SK-N-SH (cell line): ENCODE data around the gene FAM171A2. TPM values are rescaled to one million over a fixed set of nuclear protein-coding genes. Genes with fewer than 3 reads are reported as not detected.

Experiments used
- CTCF ChIA-PET: fragments of 300-600, 350-600 bp; formaldehyde crosslinking; extraction: SDS; loops from one replicate; lab custom pipeline; 2021; lab: Yijun Ruan, JAX
- POLR2A ChIA-PET: fragments of 350-600 bp; sonication (Branson Sonifier 250); formaldehyde crosslinking; extraction: SDS; loops from one replicate; lab custom pipeline; 2020; ENCODE audit warnings: antibody characterized with exemption, inconsistent platforms; lab: Yijun Ruan, JAX
- DNase-seq: peaks from one replicate; pipeline ENCODE4 v3.0.0; 2012
- H2AFZ ChIP-seq: fragments of 200-600 bp; sonication (generic); 2 replicates; pipeline ENCODE4 v1.8.1; 2016; ENCODE audit warnings: antibody characterized with exemption, mild to moderate bottlenecking, low read depth
- H3F3A ChIP-seq: fragments of 200-600 bp; sonication (generic); replicated peaks from 2 replicates; pipeline ENCODE3; 2016; ENCODE audit warnings: antibody characterized with exemption, mild to moderate bottlenecking; ENCODE audit not compliant: insufficient read depth
- H3K27ac ChIP-seq, 2 experiments: fragments of 200-500 bp in 1 of 2; fragments of 200-600 bp in 1 of 2; sonication (Bioruptor generic) in 1 of 2; sonication (generic), shearing (Covaris generic) in 1 of 2; 2 replicates each; pipeline versions ENCODE4 v1.5.1 to v1.6.1; 2014 to 2016; ENCODE audit warnings: low read depth in 2 of 2, inconsistent platforms in 1 of 2, low read length in 1 of 2, mild to moderate bottlenecking in 1 of 2, mixed read lengths in 1 of 2
- H3K27me3 ChIP-seq: fragments of 200-600 bp; sonication (generic), shearing (Covaris generic); 2 replicates; pipeline ENCODE4 v1.6.1; 2016; ENCODE audit warnings: mixed run types; ENCODE audit not compliant: insufficient read depth
- H3K36me3 ChIP-seq, 2 experiments: fragments of 200-500 bp in 1 of 2; fragments of 200-600 bp in 1 of 2; sonication (Bioruptor generic) in 1 of 2; sonication (generic) in 1 of 2; replicated peaks in 1 of 2; 2 replicates each; pipeline versions ENCODE3 to v1.5.1; 2014 to 2016; ENCODE audit warnings: low read length in 1 of 2, mild to moderate bottlenecking in 1 of 2; ENCODE audit not compliant: insufficient read depth in 2 of 2, control insufficient read depth in 1 of 2
- H3K4me1 ChIP-seq, 2 experiments: fragments of 200-500 bp in 1 of 2; fragments of 200-600 bp in 1 of 2; sonication (Bioruptor generic) in 1 of 2; sonication (generic), shearing (Covaris generic) in 1 of 2; 2 replicates each; pipeline versions ENCODE4 v1.5.1 to v1.6.1; 2014 to 2016; ENCODE audit warnings: low read depth in 1 of 2, low read length in 1 of 2, mixed run types in 1 of 2; ENCODE audit not compliant: insufficient read depth in 2 of 2, control insufficient read depth in 1 of 2
- H3K4me2 ChIP-seq: fragments of 200-600 bp; sonication (generic), shearing (Covaris generic); 2 replicates; pipeline ENCODE4 v1.6.1; 2017; ENCODE audit warnings: mixed run types
- H3K4me3 ChIP-seq, 2 experiments: fragments of 200-500 bp in 1 of 2; fragments of 200-600 bp in 1 of 2; sonication (Bioruptor generic) in 1 of 2; sonication (generic), shearing (Covaris generic) in 1 of 2; 2 replicates each; pipeline versions ENCODE4 v1.5.1 to v1.8.1; 2014 to 2016; ENCODE audit warnings: low read depth in 2 of 2, inconsistent platforms in 1 of 2, low read length in 1 of 2, mild to moderate bottlenecking in 1 of 2, mixed read lengths in 1 of 2, moderate library complexity in 1 of 2
- H3K79me2 ChIP-seq: fragments of 200-600 bp; sonication (generic); 2 replicates; pipeline ENCODE4 v1.8.1; 2017; ENCODE audit warnings: mild to moderate bottlenecking; ENCODE audit not compliant: insufficient read depth
- H3K9ac ChIP-seq: fragments of 200-600 bp; sonication (generic); 2 replicates; pipeline ENCODE4 v1.6.1; 2017; ENCODE audit warnings: mixed run types
- H3K9me2 ChIP-seq: fragments of 200-600 bp; sonication (generic); 2 replicates; pipeline ENCODE4 v1.6.1; 2017; ENCODE audit warnings: mixed run types
- H3K9me3 ChIP-seq: fragments of 200-600 bp; sonication (generic); 2 replicates; pipeline ENCODE4 v1.6.1; 2017; ENCODE audit warnings: mixed run types, mild to moderate bottlenecking, moderate library complexity
- H4K20me1 ChIP-seq: fragments of 200-600 bp; sonication (generic); 2 replicates; pipeline ENCODE4 v1.6.1; 2017; ENCODE audit warnings: mild to moderate bottlenecking, mixed run types; ENCODE audit not compliant: insufficient read depth
- CHD2 ChIP-seq: fragments of 150-350 bp; IDR thresholded peaks from 2 replicates; pipeline ENCODE4 v1.6.1; 2018; ENCODE audit warnings: low read length; ENCODE audit not compliant: partially characterized antibody
- CTCF ChIP-seq: fragments of 200-600 bp; sonication (generic); IDR thresholded peaks from 2 replicates; pipeline ENCODE4 v1.6.1; 2017; ENCODE audit warnings: antibody characterized with exemption, mild to moderate bottlenecking, moderate library complexity
- ELF1 ChIP-seq: IDR thresholded peaks from 2 replicates; pipeline ENCODE4 v1.4.0; 2012
- FOXJ3 ChIP-seq: sonication (generic); formaldehyde crosslinking; IDR thresholded peaks from 2 replicates; pipeline ENCODE4 v1.5.1; 2020; ENCODE audit warnings: mild to moderate bottlenecking, missing genetic modification reagents
- FOXM1 ChIP-seq: IDR thresholded peaks from 2 replicates; pipeline ENCODE4 v1.4.0; 2012; ENCODE audit warnings: low read depth, mild to moderate bottlenecking
- MXI1 ChIP-seq: IDR thresholded peaks from 2 replicates; pipeline ENCODE4 v1.6.1; 2012; ENCODE audit warnings: mild to moderate bottlenecking, low read depth, low read length, improper control_type of control experiment
- NFIC ChIP-seq: IDR thresholded peaks from 2 replicates; pipeline ENCODE4 v1.4.0; 2012; ENCODE audit warnings: borderline replicate concordance
- POLR2AphosphoS5 ChIP-seq: IDR thresholded peaks from 2 replicates; pipeline ENCODE4 v1.6.1; 2012; ENCODE audit warnings: low read depth, low read length
- RAD21 ChIP-seq: IDR thresholded peaks from 2 replicates; pipeline ENCODE4 v1.6.1; 2012; ENCODE audit warnings: mild to moderate bottlenecking, low read length
- RCOR1 ChIP-seq: fragments of 150-350 bp; IDR thresholded peaks from 2 replicates; pipeline ENCODE4 v1.6.1; 2017; ENCODE audit warnings: antibody characterized with exemption, low read length
- REST ChIP-seq: IDR thresholded peaks from 2 replicates; pipeline ENCODE4 v1.6.1; 2012; ENCODE audit warnings: mild to moderate bottlenecking, low read depth, low read length, moderate library complexity
- RXRA ChIP-seq: IDR thresholded peaks from 2 replicates; pipeline ENCODE4 v1.4.0; 2012; ENCODE audit warnings: low read depth, mild to moderate bottlenecking, borderline replicate concordance
- SIN3A ChIP-seq: IDR thresholded peaks from 2 replicates; pipeline ENCODE4 v1.6.1; 2012; ENCODE audit warnings: low read depth, mild to moderate bottlenecking, low read length, moderate library complexity, borderline replicate concordance
- SMC3 ChIP-seq: IDR thresholded peaks from 2 replicates; pipeline ENCODE4 v1.6.1; 2012; ENCODE audit warnings: low read depth, low read length, improper control_type of control experiment
- TAF1 ChIP-seq: IDR thresholded peaks from 2 replicates; pipeline ENCODE4 v1.6.1; 2012; ENCODE audit warnings: low read depth, mild to moderate bottlenecking, low read length, moderate library complexity, borderline replicate concordance
- TEAD4 ChIP-seq: IDR thresholded peaks from 2 replicates; pipeline ENCODE4 v1.4.0; 2012; ENCODE audit warnings: mild to moderate bottlenecking, borderline replicate concordance; ENCODE audit not compliant: insufficient read depth
- YY1 ChIP-seq: IDR thresholded peaks from 2 replicates; pipeline ENCODE4 v1.4.0; 2012; ENCODE audit warnings: low read depth, mild to moderate bottlenecking
- ZBTB33 ChIP-seq: IDR thresholded peaks from 2 replicates; pipeline ENCODE4 v1.4.0; 2012; ENCODE audit warnings: low read depth, borderline replicate concordance
- WGBS: methylation state at CpG from one replicate; pipeline ENCODE4 v1.1.6; 2017; ENCODE audit warnings: low lambda C conversion rate; 5-methylcytosine and 5-hydroxymethylcytosine counted together
- polyA plus RNA-seq, 3 experiments: library from polyadenylated mRNA; depleted of rRNA; stranded (reverse); fragments of >200 nt; gene quantifications; 2 replicates each; pipeline ENCODE4 v1.2.3, GENCODE V29; 2012

Gene FAM171A2
- polyA plus RNA-seq, 1 of the 3 experiments (the other 2 are of a cell fraction), result 4.9 TPM

GRCh38 chr17:44383861-44384260 is 20.2 kb upstream of the FAM171A2 start:
- Histone ChIP-seq H3K4me2 (no peak overlapping the region), H3K4me3 (no peak overlapping the region), H3K79me2 (no peaks in the 10 kb centered on the region), H2AFZ (no peak overlapping the region), H3K36me3 (no peaks in the 10 kb centered on the region), H3K27ac (no peak overlapping the region), H3K9me3 (no peaks in the 10 kb centered on the region), H3K9me2 (no peaks in the 10 kb centered on the region), H3K9ac (no peak overlapping the region), H4K20me1 (no peaks in the 10 kb centered on the region), H3F3A (no peaks in the 10 kb centered on the region), H3K27me3 (no peaks in the 10 kb centered on the region), H3K4me1 (peaks cover 0 to 13% of the 10 kb centered on the region in 2 experiments; a peak in 1 of 4 replicates)
- ChIA-PET POLR2A (no interaction called here), CTCF (interaction anchor here (1.2 kb wide), 1 partner anchor 33 kb away, joined by 4 read pairs; no protein-coding TSS in a partner anchor)
- no peak for DNase-seq
- TF ChIP-seq ZBTB33 (no peak), TAF1 (no peak), RXRA (no peak), SIN3A (no peak), CTCF (no peak), TEAD4 (no peak), CHD2 (no peak), RCOR1 (no peak), REST (no peak), ELF1 (no peak), NFIC (no peak), RAD21 (no peak), MXI1 (no peak), FOXJ3 (CRISPR knock-in tag) (no peak), POLR2AphosphoS5 (no peak), SMC3 (no peak), YY1 (no peak), FOXM1 (no peak)
- 95% methylated on average over 6 of the region's 16 CpGs for WGBS
